HL-60 (cell line): ENCODE results near the gene HTR3D.

Experiments
- DNase-seq, 2 experiments: peaks; one replicate each; pipeline ENCODE4 v3.0.0-alpha.2; 2010 to 2020; ENCODE audit warnings: low read depth in 1 of 2, low spot score in 1 of 2
- H3K27ac ChIP-seq: fragments of 250-450 bp; sonication (Bioruptor Pico); replicated peaks from 2 replicates; pipeline ENCODE4 v1.5.1; 2020; ENCODE audit warnings: mild to moderate bottlenecking, moderate library complexity
- H3K27me3 ChIP-seq: fragments of 250-450 bp; sonication (Bioruptor Pico); 2 replicates; pipeline ENCODE4 v1.5.1; 2021; ENCODE audit warnings: mild to moderate bottlenecking, moderate library complexity; ENCODE audit not compliant: insufficient read depth, poor library complexity, severe bottlenecking
- H3K4me3 ChIP-seq: replicated peaks from 2 replicates; pipeline ENCODE4 v1.5.1; 2011; ENCODE audit warnings: mild to moderate bottlenecking, control low read depth, low read length; ENCODE audit not compliant: insufficient read depth
- GABPA ChIP-seq: IDR thresholded peaks from 2 replicates; pipeline ENCODE4 v1.6.1; 2012; ENCODE audit warnings: low read depth
- POLR2AphosphoS5 ChIP-seq: IDR thresholded peaks from 2 replicates; pipeline ENCODE4 v1.6.1; 2012; ENCODE audit warnings: low read depth
- SPI1 ChIP-seq: IDR thresholded peaks from 2 replicates; pipeline ENCODE4 v1.6.1; 2012; ENCODE audit warnings: low read depth, mild to moderate bottlenecking, borderline replicate concordance
- TF ChIP-seq, protein P1 (sequence below): IDR thresholded peaks from one replicate; pipeline ENCODE4 v1.5.1; 2011; ENCODE audit warnings: low read length, control low read depth, inconsistent platforms; ENCODE audit not compliant: insufficient read depth
- TF ChIP-seq, protein P2 (sequence below): IDR thresholded peaks from 2 replicates; pipeline ENCODE4 v1.6.1; 2012; ENCODE audit warnings: low read depth; ENCODE audit not compliant: insufficient replicate concordance

The HTR3D gene

DNA sequence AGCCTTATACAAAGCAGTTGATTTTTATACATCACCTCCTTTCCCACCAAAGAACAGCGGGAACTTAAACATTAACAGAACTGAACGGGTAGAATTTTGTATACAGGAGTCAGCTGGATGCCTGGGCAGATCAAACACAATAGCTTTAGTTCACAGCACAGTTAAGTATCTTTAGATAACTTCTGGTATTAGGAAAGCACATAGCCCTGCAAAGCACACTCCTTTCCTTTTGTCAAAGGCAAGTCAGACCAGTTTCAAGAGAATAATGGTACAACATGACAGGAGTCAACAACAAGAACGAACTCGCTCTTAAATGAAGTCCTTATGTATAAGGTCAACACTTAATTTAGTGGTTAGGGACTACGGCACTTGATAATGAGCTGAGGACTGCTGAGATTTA, 40.1 kb upstream of the HTR3D start:
- TF ChIP-seq SPI1: no peak
- TF ChIP-seq GABPA: no peak
- TF ChIP-seq, protein P1, sequence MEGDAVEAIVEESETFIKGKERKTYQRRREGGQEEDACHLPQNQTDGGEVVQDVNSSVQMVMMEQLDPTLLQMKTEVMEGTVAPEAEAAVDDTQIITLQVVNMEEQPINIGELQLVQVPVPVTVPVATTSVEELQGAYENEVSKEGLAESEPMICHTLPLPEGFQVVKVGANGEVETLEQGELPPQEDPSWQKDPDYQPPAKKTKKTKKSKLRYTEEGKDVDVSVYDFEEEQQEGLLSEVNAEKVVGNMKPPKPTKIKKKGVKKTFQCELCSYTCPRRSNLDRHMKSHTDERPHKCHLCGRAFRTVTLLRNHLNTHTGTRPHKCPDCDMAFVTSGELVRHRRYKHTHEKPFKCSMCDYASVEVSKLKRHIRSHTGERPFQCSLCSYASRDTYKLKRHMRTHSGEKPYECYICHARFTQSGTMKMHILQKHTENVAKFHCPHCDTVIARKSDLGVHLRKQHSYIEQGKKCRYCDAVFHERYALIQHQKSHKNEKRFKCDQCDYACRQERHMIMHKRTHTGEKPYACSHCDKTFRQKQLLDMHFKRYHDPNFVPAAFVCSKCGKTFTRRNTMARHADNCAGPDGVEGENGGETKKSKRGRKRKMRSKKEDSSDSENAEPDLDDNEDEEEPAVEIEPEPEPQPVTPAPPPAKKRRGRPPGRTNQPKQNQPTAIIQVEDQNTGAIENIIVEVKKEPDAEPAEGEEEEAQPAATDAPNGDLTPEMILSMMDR: no peak
- TF ChIP-seq, protein P2, sequence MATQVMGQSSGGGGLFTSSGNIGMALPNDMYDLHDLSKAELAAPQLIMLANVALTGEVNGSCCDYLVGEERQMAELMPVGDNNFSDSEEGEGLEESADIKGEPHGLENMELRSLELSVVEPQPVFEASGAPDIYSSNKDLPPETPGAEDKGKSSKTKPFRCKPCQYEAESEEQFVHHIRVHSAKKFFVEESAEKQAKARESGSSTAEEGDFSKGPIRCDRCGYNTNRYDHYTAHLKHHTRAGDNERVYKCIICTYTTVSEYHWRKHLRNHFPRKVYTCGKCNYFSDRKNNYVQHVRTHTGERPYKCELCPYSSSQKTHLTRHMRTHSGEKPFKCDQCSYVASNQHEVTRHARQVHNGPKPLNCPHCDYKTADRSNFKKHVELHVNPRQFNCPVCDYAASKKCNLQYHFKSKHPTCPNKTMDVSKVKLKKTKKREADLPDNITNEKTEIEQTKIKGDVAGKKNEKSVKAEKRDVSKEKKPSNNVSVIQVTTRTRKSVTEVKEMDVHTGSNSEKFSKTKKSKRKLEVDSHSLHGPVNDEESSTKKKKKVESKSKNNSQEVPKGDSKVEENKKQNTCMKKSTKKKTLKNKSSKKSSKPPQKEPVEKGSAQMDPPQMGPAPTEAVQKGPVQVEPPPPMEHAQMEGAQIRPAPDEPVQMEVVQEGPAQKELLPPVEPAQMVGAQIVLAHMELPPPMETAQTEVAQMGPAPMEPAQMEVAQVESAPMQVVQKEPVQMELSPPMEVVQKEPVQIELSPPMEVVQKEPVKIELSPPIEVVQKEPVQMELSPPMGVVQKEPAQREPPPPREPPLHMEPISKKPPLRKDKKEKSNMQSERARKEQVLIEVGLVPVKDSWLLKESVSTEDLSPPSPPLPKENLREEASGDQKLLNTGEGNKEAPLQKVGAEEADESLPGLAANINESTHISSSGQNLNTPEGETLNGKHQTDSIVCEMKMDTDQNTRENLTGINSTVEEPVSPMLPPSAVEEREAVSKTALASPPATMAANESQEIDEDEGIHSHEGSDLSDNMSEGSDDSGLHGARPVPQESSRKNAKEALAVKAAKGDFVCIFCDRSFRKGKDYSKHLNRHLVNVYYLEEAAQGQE: no peak
- no peak for TF ChIP-seq POLR2AphosphoS5
- no peak for DNase-seq
- H3K27ac ChIP-seq: no peak overlapping the region

DNA sequence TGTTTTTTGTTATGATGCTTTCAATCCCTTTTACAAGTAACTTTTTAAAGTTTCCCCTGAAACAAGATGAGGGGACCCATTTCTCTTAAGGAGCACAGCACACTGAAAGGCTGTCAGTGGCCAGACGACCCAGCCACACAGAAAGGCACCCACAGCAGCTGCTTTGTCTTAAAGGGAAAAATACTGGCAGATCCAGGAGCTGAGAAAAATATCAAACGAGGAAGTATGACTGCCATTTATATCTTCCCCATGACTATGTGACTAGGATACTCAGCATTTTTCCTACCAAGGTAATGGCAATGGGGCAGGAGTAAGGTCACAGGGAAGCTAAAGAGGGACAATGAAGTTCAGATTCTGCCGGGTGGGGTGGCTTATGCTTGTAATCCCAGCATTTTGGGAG, 29.8 kb upstream of the HTR3D start:
- Histone ChIP-seq H3K27me3 (no peaks in the 10 kb centered on the region), H3K27ac (no peak overlapping the region), H3K4me3 (no peak overlapping the region)
- TF ChIP-seq GABPA (no peak), POLR2AphosphoS5 (no peak), SPI1 (no peak)
- TF ChIP-seq, protein P1: no peak
- TF ChIP-seq, protein P2: no peak
- DNase-seq: no peak

More for the DNA sequence above, 40.1 kb upstream of the HTR3D start:
- no peaks in the 10 kb centered on the region for H3K27me3 ChIP-seq
- no peak overlapping the region for H3K4me3 ChIP-seq

DNA sequence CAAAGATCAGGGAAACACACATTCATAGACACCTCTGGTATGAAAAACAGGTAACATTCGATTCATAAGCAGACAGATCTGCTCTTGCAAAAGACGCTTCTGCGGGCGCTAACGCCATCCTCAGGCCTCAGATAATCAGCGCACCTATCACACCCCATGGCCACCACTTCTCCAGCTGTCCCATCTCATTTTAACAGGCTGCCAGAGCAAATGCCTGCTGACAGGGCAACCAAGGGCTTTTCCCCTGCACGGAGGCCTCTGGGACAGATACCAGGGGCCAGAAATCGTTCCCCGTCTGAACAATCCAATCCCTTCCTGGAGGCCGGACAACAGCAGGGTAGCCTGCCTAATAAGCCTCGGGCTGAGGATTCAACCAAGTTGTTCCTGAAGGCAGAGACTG, 29.1 kb upstream of the HTR3D start:
- no peak overlapping the region for H3K4me3 ChIP-seq
- no peak for TF ChIP-seq GABPA
- TF ChIP-seq, protein P2: no peak
- TF ChIP-seq SPI1: no peak
- TF ChIP-seq, protein P1: no peak
- TF ChIP-seq POLR2AphosphoS5: no peak
- no peak for DNase-seq
- H3K27me3 ChIP-seq: no peaks in the 10 kb centered on the region
- no peak overlapping the region for H3K27ac ChIP-seq
